ENCODE measurements around the gene PAPPA. TPM values are rescaled to one million over a fixed set of nuclear protein-coding genes. Genes with fewer than 3 reads are reported as not detected.
A peak's percentile ranks its signal among the peaks of the same experiment; 100 is the strongest.

Gene PAPPA
- total RNA-seq, 1 donor from 2014 or later, result 0.15 TPM

DNA sequence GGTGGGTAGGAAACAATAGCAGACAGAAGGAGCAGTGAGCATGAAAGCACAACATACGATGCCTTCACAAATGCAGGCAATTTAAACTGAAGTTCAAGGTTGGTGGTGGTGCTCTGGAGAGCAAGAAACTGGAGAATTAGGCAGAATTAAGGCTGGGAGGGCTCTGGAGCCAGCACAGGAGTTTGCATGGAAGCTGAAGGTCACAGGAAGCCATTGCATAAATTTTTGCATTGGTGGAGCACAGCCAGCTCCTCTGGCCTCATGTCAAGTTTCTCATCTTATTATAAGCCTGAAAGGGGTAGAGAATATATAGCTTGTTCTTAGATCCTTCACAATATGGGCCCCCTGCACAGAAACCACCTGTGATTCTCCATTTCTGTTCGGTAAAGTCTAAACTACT, 207.4 kb downstream of the PAPPA start:
- no peaks in the 10 kb centered on the region for H3K9me3 Mint-ChIP-seq
- no peaks in the 10 kb centered on the region for H3K36me3 ChIP-seq
- no peaks in the 10 kb centered on the region for H3K79me2 ChIP-seq (ENCODE audit: low read depth)
- H3K4me2 ChIP-seq, result no peak overlapping the region
- no peak overlapping the region for H3K27ac Mint-ChIP-seq
- DNase-seq (ENCODE audit: low spot score), result no peak
- peaks cover 5% of the 10 kb centered on the region for H3K27me3 Mint-ChIP-seq (ENCODE audit: insufficient read depth, low read depth)
- H3K9ac ChIP-seq, result no peak overlapping the region
- H3K4me1 Mint-ChIP-seq, result peaks cover 13% of the 10 kb centered on the region
- peaks cover under 1% of the 10 kb centered on the region for H3F3A ChIP-seq (ENCODE audit: low read depth)
- H3K9me3 ChIP-seq (ENCODE audit: low read depth), result no peaks in the 10 kb centered on the region
- H2AFZ ChIP-seq (replicated peaks), result no peak overlapping the region
- H3K36me3 Mint-ChIP-seq, result peaks cover under 1% of the 10 kb centered on the region
- no peak overlapping the region for H3K27ac ChIP-seq
- no peak overlapping the region for H3K4me3 Mint-ChIP-seq
- no peaks in the 10 kb centered on the region for H3K27me3 ChIP-seq
- H3K4me3 ChIP-seq, result no peak overlapping the region
- H4K20me1 ChIP-seq (ENCODE audit: low read depth), result no peaks in the 10 kb centered on the region
- TF ChIP-seq EZH2 (IDR thresholded peaks at IDR 0.05) (no peak), EZH2phosphoT487 (IDR thresholded peaks at IDR 0.05) (no peak)
- TF ChIP-seq, protein P1, sequence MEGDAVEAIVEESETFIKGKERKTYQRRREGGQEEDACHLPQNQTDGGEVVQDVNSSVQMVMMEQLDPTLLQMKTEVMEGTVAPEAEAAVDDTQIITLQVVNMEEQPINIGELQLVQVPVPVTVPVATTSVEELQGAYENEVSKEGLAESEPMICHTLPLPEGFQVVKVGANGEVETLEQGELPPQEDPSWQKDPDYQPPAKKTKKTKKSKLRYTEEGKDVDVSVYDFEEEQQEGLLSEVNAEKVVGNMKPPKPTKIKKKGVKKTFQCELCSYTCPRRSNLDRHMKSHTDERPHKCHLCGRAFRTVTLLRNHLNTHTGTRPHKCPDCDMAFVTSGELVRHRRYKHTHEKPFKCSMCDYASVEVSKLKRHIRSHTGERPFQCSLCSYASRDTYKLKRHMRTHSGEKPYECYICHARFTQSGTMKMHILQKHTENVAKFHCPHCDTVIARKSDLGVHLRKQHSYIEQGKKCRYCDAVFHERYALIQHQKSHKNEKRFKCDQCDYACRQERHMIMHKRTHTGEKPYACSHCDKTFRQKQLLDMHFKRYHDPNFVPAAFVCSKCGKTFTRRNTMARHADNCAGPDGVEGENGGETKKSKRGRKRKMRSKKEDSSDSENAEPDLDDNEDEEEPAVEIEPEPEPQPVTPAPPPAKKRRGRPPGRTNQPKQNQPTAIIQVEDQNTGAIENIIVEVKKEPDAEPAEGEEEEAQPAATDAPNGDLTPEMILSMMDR (IDR thresholded peaks at IDR 0.05), result no peak
- H3K4me1 ChIP-seq, result no peaks in the 10 kb centered on the region

DNA sequence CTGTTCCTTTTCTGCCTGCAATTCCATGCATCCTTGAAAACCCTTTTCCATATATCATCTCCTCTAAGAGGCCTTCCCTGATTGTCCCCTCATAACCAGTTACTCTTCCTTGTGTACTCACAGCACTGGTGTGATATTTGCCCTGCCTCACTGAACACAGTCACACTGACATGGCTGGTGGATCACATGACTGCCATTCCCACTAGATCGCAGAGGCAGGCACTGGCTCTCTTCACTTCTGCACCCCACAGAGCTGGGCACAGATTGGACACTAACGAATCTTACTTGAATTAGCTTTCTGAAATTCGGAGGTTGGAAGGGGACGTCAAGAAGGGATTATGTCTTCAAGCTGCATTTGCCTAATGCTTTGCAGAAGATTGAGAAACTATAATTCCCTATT, 208.0 kb downstream of the PAPPA start:
- Histone ChIP-seq H2AFZ (replicated peaks) (no peak overlapping the region), H3K9ac (no peak overlapping the region), H3K79me2 (ENCODE audit: low read depth) (no peaks in the 10 kb centered on the region), H3K9me3 (ENCODE audit: low read depth) (no peaks in the 10 kb centered on the region), H3K4me2 (no peak overlapping the region), H3K27ac (no peak overlapping the region), H3K4me3 (no peak overlapping the region), H4K20me1 (ENCODE audit: low read depth) (no peaks in the 10 kb centered on the region), H3K4me1 (no peaks in the 10 kb centered on the region), H3F3A (ENCODE audit: low read depth) (no peaks in the 10 kb centered on the region), H3K27me3 (no peaks in the 10 kb centered on the region), H3K36me3 (no peaks in the 10 kb centered on the region)
- Mint-ChIP-seq H3K4me1 (peaks cover 13% of the 10 kb centered on the region), H3K27me3 (ENCODE audit: insufficient read depth, low read depth) (peaks cover 5% of the 10 kb centered on the region), H3K27ac (no peak overlapping the region), H3K4me3 (no peak overlapping the region), H3K9me3 (no peaks in the 10 kb centered on the region), H3K36me3 (no peaks in the 10 kb centered on the region)
- no peak for TF ChIP-seq EZH2 (IDR thresholded peaks at IDR 0.05)
- TF ChIP-seq, protein P1 (IDR thresholded peaks at IDR 0.05), result no peak
- no peak for TF ChIP-seq EZH2phosphoT487 (IDR thresholded peaks at IDR 0.05)
- DNase-seq (ENCODE audit: low spot score), result peak; percentile 16

DNA sequence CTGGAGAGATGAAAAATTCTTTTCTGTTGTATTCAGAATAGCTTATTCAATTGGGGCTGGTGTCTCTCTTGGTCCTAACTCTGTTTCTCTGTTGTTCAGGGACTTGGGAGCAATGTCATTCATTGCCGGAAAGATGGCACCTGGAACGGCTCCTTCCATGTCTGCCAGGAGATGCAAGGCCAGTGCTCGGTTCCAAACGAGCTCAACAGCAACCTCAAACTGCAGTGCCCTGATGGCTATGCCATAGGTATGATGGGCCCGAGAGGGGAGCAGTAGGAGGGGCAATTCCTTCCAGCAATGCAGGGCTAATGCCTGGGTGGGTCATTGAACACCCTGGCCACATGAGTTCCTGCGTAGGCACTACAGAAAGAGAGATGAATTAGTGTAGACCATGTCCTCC, 208.9 kb downstream of the PAPPA start:
- Mint-ChIP-seq H3K4me1 (peaks cover 13% of the 10 kb centered on the region), H3K27me3 (ENCODE audit: insufficient read depth, low read depth) (peaks cover 5% of the 10 kb centered on the region), H3K27ac (no peak overlapping the region), H3K4me3 (no peak overlapping the region), H3K36me3 (no peaks in the 10 kb centered on the region), H3K9me3 (no peaks in the 10 kb centered on the region)
- no peak for DNase-seq (ENCODE audit: low spot score)
- H3K4me1 ChIP-seq, result no peaks in the 10 kb centered on the region
- no peaks in the 10 kb centered on the region for H3F3A ChIP-seq (ENCODE audit: low read depth)
- no peak overlapping the region for H3K9ac ChIP-seq
- H4K20me1 ChIP-seq (ENCODE audit: low read depth), result no peaks in the 10 kb centered on the region
- no peaks in the 10 kb centered on the region for H3K27me3 ChIP-seq
- H3K4me3 ChIP-seq, result no peak overlapping the region
- no peak overlapping the region for H3K27ac ChIP-seq
- H3K79me2 ChIP-seq (ENCODE audit: low read depth), result no peaks in the 10 kb centered on the region
- TF ChIP-seq, protein P1 (IDR thresholded peaks at IDR 0.05), result no peak
- TF ChIP-seq EZH2phosphoT487 (IDR thresholded peaks at IDR 0.05) (no peak), EZH2 (IDR thresholded peaks at IDR 0.05) (no peak)
- no peak overlapping the region for H2AFZ ChIP-seq (replicated peaks)
- H3K9me3 ChIP-seq (ENCODE audit: low read depth), result no peaks in the 10 kb centered on the region
- no peak overlapping the region for H3K4me2 ChIP-seq
- H3K36me3 ChIP-seq, result no peaks in the 10 kb centered on the region

Data from neural progenitor cell (in vitro differentiated cells).